Measurements from ENCODE around the gene PRSS57.

DNA sequence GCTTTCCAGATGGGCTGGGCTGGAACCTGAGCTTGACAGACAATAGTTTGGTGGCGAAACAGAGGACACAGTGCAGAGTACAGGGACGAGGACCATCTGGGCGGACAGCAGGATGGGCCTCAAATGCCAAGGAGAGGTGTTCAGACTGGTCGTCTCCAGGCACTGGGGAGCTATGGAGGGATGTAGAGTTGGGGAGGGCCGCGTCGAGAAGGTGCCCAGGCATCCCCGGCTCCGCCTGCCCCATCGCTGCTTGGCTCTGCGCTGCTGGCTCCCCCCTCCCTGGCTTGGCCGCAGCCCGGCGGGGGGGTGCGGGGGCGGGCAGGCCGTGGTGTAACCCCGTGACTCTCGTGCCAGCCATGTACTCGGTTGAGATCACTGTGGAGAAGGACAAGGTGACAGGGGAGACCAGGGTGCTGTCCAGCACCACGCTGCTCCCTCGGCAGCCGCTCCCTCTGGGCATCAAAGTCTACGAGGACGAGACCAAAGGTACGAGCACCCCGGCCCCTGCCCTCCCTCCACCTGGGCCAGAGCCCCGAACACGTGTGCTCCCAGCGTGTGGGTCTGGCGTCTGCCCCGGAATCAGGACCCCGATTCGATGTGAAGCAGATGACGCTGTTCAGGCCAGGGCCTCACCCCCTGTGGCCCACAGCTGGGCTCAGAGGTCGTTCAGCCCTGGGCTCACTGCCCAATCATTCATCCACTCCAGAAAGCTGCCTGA is 44.9 kb upstream of the PRSS57 start:
- TF ChIP-seq GATA2 (IDR thresholded peaks at IDR 0.05; ENCODE audit: low read depth, low read length) (no peak), GATA3 (IDR thresholded peaks at IDR 0.05; ENCODE audit: low read depth, low read length) (no peak)

Data from SH-SY5Y (cell line).